ENCODE measurements around the gene GLT1D1.

DNA sequence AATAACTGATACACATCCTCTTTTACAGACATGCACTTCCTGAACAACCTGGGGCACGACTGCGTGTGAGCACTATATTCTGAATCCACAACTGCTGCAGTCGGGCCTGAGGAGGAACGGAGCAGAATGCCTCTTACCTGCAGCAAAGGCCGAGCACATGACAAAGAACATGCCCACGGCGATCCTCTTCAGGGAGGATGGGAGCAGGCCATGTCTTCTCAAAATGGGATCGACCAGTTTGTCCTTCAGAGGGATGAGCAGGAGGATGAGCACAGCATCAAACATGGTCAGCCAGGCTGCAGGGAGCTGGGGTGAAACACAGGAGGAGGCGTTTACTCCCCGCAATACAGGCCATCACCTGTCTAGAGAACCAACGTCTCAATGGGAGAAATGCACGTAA, 44.6 kb upstream of the GLT1D1 start:
- TF ChIP-seq, protein P1, sequence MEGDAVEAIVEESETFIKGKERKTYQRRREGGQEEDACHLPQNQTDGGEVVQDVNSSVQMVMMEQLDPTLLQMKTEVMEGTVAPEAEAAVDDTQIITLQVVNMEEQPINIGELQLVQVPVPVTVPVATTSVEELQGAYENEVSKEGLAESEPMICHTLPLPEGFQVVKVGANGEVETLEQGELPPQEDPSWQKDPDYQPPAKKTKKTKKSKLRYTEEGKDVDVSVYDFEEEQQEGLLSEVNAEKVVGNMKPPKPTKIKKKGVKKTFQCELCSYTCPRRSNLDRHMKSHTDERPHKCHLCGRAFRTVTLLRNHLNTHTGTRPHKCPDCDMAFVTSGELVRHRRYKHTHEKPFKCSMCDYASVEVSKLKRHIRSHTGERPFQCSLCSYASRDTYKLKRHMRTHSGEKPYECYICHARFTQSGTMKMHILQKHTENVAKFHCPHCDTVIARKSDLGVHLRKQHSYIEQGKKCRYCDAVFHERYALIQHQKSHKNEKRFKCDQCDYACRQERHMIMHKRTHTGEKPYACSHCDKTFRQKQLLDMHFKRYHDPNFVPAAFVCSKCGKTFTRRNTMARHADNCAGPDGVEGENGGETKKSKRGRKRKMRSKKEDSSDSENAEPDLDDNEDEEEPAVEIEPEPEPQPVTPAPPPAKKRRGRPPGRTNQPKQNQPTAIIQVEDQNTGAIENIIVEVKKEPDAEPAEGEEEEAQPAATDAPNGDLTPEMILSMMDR (IDR thresholded peaks at IDR 0.05), result no peak
- TF ChIP-seq POLR2A (IDR thresholded peaks at IDR 0.05), result no peak
